ENCODE results near the gene C19orf33. TPM values are rescaled to one million over a fixed set of nuclear protein-coding genes. Genes with fewer than 3 reads are reported as not detected.

C19orf33 gene
- total and polyA plus RNA-seq, 9 of the 15 experiments (the other 6 are each of a cell fraction or from before 2014, with no cell fraction given) = 3.2 TPM; not detected in 8

- peak overlapping the region; percentile 93 for H3K4me2 ChIP-seq (ENCODE audit: insufficient read depth, low read length)
- no peaks in the 10 kb centered on the region for H3K9me1 ChIP-seq (ENCODE audit: control insufficient read depth, insufficient read depth, low read length)
- H3K36me3 ChIP-seq (ENCODE audit: control insufficient read depth, insufficient read depth, low read length) = peaks cover 29% of the 10 kb centered on the region; the same call in 2 of the 3 replicates
- 3% methylated on average over 15 of the region's 17 CpGs for WGBS (ENCODE audit: insufficient coverage, low coverage, missing lambda C conversion rate)
- peaks cover 39% of the 10 kb centered on the region for H3K79me2 ChIP-seq (ENCODE audit: control insufficient read depth, insufficient read depth, low read length)
- peak; percentile 90 for FAIRE-seq
- H3K27me3 ChIP-seq (ENCODE audit: control insufficient read depth in 2 of 2, insufficient read depth in 2 of 2, low read length in 2 of 2) = no peaks in the 10 kb centered on the region
- ATAC-seq = peak; percentile 63
- peaks cover 10 to 54% of the 10 kb centered on the region in 2 experiments; a peak in 4 of 5 replicates for H3K4me1 ChIP-seq (replicated peaks in 1 of 2; ENCODE audit: control insufficient read depth in 2 of 2, insufficient read depth in 2 of 2, low read length in 2 of 2)
- in situ Hi-C loops (cut with MboI) = no loop called here
- H4K20me1 ChIP-seq (replicated peaks; ENCODE audit: control insufficient read depth, insufficient read depth, low read length) = no peaks in the 10 kb centered on the region
- H3K9ac ChIP-seq (ENCODE audit: insufficient read depth in 1 of 2, low read depth in 2 of 2, low read length in 2 of 2) = peak overlapping the region; percentile 74 to 96
- no peaks in the 10 kb centered on the region for H3K9me3 ChIP-seq (replicated peaks; ENCODE audit: control insufficient read depth, insufficient read depth, low read depth, low read length)
- H3K4me3 ChIP-seq = peak overlapping the region; percentile 57
- H3K27ac ChIP-seq (ENCODE audit: extremely low read depth, low read depth, low read length) = peak overlapping the region; percentile 82
- H2AFZ ChIP-seq (ENCODE audit: low read depth, low read length) = peak overlapping the region; percentile 73
- POLR2A ChIA-PET = interaction anchor here (0.5 to 1.5 kb wide), 5 partner anchors 11 to 166 kb away, joined by 3 to 4 read pairs (median 3); partner anchors contain the start of gene PSMD8
- peak; percentile 61 to 86 (median 70) for DNase-seq (ENCODE audit: extremely low read depth in 1 of 4, low spot score in 3 of 4)
- CTCF ChIA-PET (ENCODE audit: low intra/inter-chr PET ratio) = no interaction called here
- intact Hi-C loops (cut with micrococcal nuclease) = loop anchor here (1.0 to 2.0 kb wide), 2 partner anchors 15 to 58 kb away; no protein-coding TSS in a partner anchor
- TSS peak; percentile 77 for BruUV-seq (replicated peaks)
- TF ChIP-seq KDM1A (IDR thresholded peaks at IDR 0.05) (0 out of 4 replicates have a peak, but pooled peaks have one; percentile 58 to 63), TSC22D4 (tag; IDR thresholded peaks at IDR 0.05) (0 out of 2 replicates have a peak, but pooled peaks have one; percentile 42), TFAP4 (CRISPR knock-in tag; IDR thresholded peaks at IDR 0.05; ENCODE audit: borderline replicate concordance) (peak; percentile 60; the same call in 1 of the 2 replicates), SMARCA5 (IDR thresholded peaks at IDR 0.05) (no peak), MTA1 (IDR thresholded peaks at IDR 0.05; ENCODE audit: borderline replicate concordance) (peak; percentile 27; the same call in 1 of the 2 replicates), ZNF583 (CRISPR knock-in tag; IDR thresholded peaks at IDR 0.05) (no peak), HDAC1 (IDR thresholded peaks at IDR 0.05) (0 out of 4 replicates have a peak, but pooled peaks of 1 of the 2 experiments have one; percentile 44), EP300 (IDR thresholded peaks at IDR 0.05; ENCODE audit: low read length) (no peak), SIN3A (IDR thresholded peaks at IDR 0.05; ENCODE audit: borderline replicate concordance in 2 of 2, control insufficient read depth in 1 of 2, low read depth in 2 of 2, low read length in 2 of 2) (peak in 1 of 2 experiments; percentile 62; a peak in 1 of 4 replicates), IFI16 (CRISPR knock-in tag; IDR thresholded peaks at IDR 0.05) (no peak), CREM (IDR thresholded peaks at IDR 0.05; ENCODE audit: low read depth) (peak; percentile 51; the same call in 1 of the 2 replicates), CBX1 (IDR thresholded peaks at IDR 0.05; ENCODE audit: low read depth) (0 out of 2 replicates have a peak, but pooled peaks have one; percentile 3), HNRNPLL (IDR thresholded peaks at IDR 0.05; ENCODE audit: low read depth, low read length, poor library complexity, severe bottlenecking) (peak; percentile 94), E2F6 (IDR thresholded peaks at IDR 0.05; ENCODE audit: borderline replicate concordance in 1 of 2, extremely low read depth in 1 of 2, insufficient read depth in 1 of 2, insufficient read length in 1 of 2, low read depth in 1 of 2, low read length in 1 of 2, poor library complexity in 1 of 2, severe bottlenecking in 1 of 2) (peak in 1 of 2 experiments; percentile 37), CHD1 (IDR thresholded peaks at IDR 0.05; ENCODE audit: low read length) (no peak), ZFPM2 (CRISPR knock-in tag; IDR thresholded peaks at IDR 0.05) (no peak), ZNF384 (IDR thresholded peaks at IDR 0.05; ENCODE audit: low read depth, low read length) (0 out of 2 replicates have a peak, but pooled peaks have one; percentile 21), ZFP30 (CRISPR knock-in tag; IDR thresholded peaks at IDR 0.05; ENCODE audit: borderline replicate concordance) (no peak)
These were observed 48.6 kb upstream of the C19orf33 start for GRCh38 chr19:38255383-38256014.

All from K562 (cell line).